OCI-LY7 (cell line): Measurements from ENCODE around the gene LHPP. TPM values are rescaled to one million over a fixed set of nuclear protein-coding genes. Genes with fewer than 3 reads are reported as not detected.

Experiments used
- BruUV-seq: library from RNA; stranded (reverse); fragments of 400-500 nt; replicated peaks from 2 replicates; lab custom pipeline; 2021; lab: Mats Ljungman, UMichigan
- CTCF ChIA-PET: fragments of 300-600 bp; sonication (Branson Sonifier 250); formaldehyde crosslinking; loops from one replicate; lab custom pipeline; 2022; ENCODE audit warnings: antibody characterized with exemption; ENCODE audit not compliant: unreplicated experiment; lab: Charles Lee
- POLR2A ChIA-PET: fragments of 300-600 bp; sonication (Branson Sonifier 250); formaldehyde crosslinking; loops from one replicate; lab custom pipeline; 2022; ENCODE audit warnings: antibody characterized with exemption; lab: Charles Lee
- DNase-seq: peaks from one replicate; pipeline ENCODE4 v3.0.0-alpha.2; 2015; ENCODE audit warnings: low spot score
- H2AFZ ChIP-seq: fragments of 200-600 bp; sonication (generic), shearing (Covaris generic); 2 replicates; pipeline ENCODE4 v1.6.1; 2014; ENCODE audit warnings: mild to moderate bottlenecking, antibody characterized with exemption, low read length, moderate library complexity
- H3K27ac ChIP-seq: fragments of 200-600 bp; sonication (generic); 2 replicates; pipeline ENCODE4 v1.5.1; 2014; ENCODE audit warnings: mixed run types, low read depth, mild to moderate bottlenecking, moderate library complexity, low read length, inconsistent platforms; ENCODE audit not compliant: poor library complexity, severe bottlenecking
- H3K36me3 ChIP-seq: fragments of 200-600 bp; sonication (generic); 2 replicates; pipeline ENCODE4 v1.6.1; 2014; ENCODE audit warnings: mild to moderate bottlenecking, antibody characterized with exemption, low read length, moderate library complexity, mixed read lengths; ENCODE audit not compliant: insufficient read depth
- H3K4me1 ChIP-seq: fragments of 200-600 bp; sonication (generic); 2 replicates; pipeline ENCODE4 v1.5.1; 2014; ENCODE audit warnings: mild to moderate bottlenecking, low read length; ENCODE audit not compliant: insufficient read depth, poor library complexity, severe bottlenecking
- H3K4me2 ChIP-seq: fragments of 200-600 bp; sonication (generic); 2 replicates; pipeline ENCODE4 v1.6.1; 2014; ENCODE audit warnings: mild to moderate bottlenecking, low read length
- H3K4me3 ChIP-seq: fragments of 200-600 bp; sonication (generic); 2 replicates; pipeline ENCODE4 v1.5.1; 2014; ENCODE audit warnings: mild to moderate bottlenecking, low read depth, low read length; ENCODE audit not compliant: poor library complexity, severe bottlenecking
- H3K79me2 ChIP-seq: fragments of 200-600 bp; sonication (generic); 2 replicates; pipeline ENCODE4 v1.6.1; 2016; ENCODE audit warnings: low read depth, mild to moderate bottlenecking, low read length, moderate library complexity, mixed read lengths; ENCODE audit not compliant: insufficient read depth
- H3K9me2 ChIP-seq: fragments of 200-600 bp; sonication (generic); 2 replicates; pipeline ENCODE4 v1.6.1; 2016; ENCODE audit warnings: mild to moderate bottlenecking, low read length, mixed read lengths; ENCODE audit not compliant: insufficient read depth
- H3K9me3 ChIP-seq: fragments of 200-600 bp; sonication (generic); 2 replicates; pipeline ENCODE4 v1.6.1; 2014; ENCODE audit warnings: mild to moderate bottlenecking, mixed run types, low read length, mixed read lengths
- H4K20me1 ChIP-seq: fragments of 200-600 bp; sonication (generic); 2 replicates; pipeline ENCODE4 v1.6.1; 2014; ENCODE audit warnings: mild to moderate bottlenecking, antibody characterized with exemption, low read length, moderate library complexity, mixed read lengths; ENCODE audit not compliant: insufficient read depth
- CTCF ChIP-seq: fragments of 200-600 bp; sonication (generic); conservative IDR thresholded peaks from 2 replicates; pipeline ENCODE4 v1.5.1; 2014; ENCODE audit warnings: mild to moderate bottlenecking, antibody characterized with exemption, low read length, moderate library complexity, mixed read lengths
- EZH2phosphoT487 ChIP-seq: fragments of 200-600 bp; sonication (generic); IDR thresholded peaks from 2 replicates; pipeline ENCODE4 v1.6.1; 2018; ENCODE audit warnings: low read depth, borderline replicate concordance, mild to moderate bottlenecking, mixed run types, antibody characterized with exemption, low read length, moderate library complexity, mixed read lengths
- intact Hi-C: fragments of 100-400 bp; cut with micrococcal nuclease; formaldehyde crosslinking; loops from one replicate; pipeline ENCODE4 v1.10.0; 2022; ENCODE audit not compliant: unreplicated experiment
- total RNA-seq, 2 experiments: library from RNA; depleted of rRNA in 1 of 2; stranded (reverse); fragments of >200 nt in 1 of 2; shearing (Covaris generic) in 1 of 2; gene quantifications; 2 replicates each; pipeline ENCODE4 v1.2.3, GENCODE V29; 2014 to 2022

LHPP gene
- total RNA-seq, 2 experiments from 2014 or later = 30.3 to 65.2 TPM

DNA sequence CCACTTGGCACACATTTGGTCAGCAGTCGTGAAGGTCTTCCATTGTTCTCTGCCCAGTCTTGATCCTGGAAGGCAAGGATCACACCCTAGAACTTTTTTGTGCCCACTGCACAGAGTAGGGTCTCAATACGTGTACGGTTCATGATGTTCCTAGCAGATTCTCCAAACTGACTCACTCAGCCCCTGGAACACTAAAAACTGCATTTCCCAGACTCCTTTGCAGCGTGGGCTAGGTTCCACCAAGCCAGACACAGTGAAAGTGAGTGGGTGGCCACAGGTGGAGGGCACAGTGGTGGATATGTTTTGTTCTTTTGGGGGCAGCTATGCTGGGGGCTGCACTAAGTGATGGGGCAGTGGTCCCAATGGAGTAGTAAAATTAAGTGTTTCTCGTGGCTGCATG lies 1.5 kb upstream of the LHPP start:
- no peak for TF ChIP-seq EZH2phosphoT487
- TF ChIP-seq CTCF = no peak
- no peaks in the 10 kb centered on the region for H3K9me2 ChIP-seq
- peaks cover 19% of the 10 kb centered on the region for H3K4me1 ChIP-seq
- no peaks in the 10 kb centered on the region for H4K20me1 ChIP-seq
- H3K79me2 ChIP-seq = 0 out of 2 replicates have a peak, but pooled peaks cover 5% of the 10 kb centered on the region
- H2AFZ ChIP-seq = peak overlapping the region; percentile 19; the same call in 1 of the 2 replicates
- no peak overlapping the region for H3K27ac ChIP-seq
- POLR2A ChIA-PET = interaction anchor here (0.6 to 1.2 kb wide), 2 partner anchors 21 to 80 kb away, joined by 3 to 4 read pairs; no protein-coding TSS in a partner anchor
- H3K36me3 ChIP-seq = no peaks in the 10 kb centered on the region
- intact Hi-C loops = loop anchor here (5.0 kb wide), 1 partner anchor 282 kb away; the partner anchor contains the start of gene FAM53B
- no peak for DNase-seq
- BruUV-seq = no TSS peak
- H3K4me3 ChIP-seq = no peak overlapping the region
- H3K4me2 ChIP-seq = no peak overlapping the region
- CTCF ChIA-PET = no interaction called here
- no peaks in the 10 kb centered on the region for H3K9me3 ChIP-seq

- Histone ChIP-seq H2AFZ (peak overlapping the region; percentile 93; the same call in 1 of the 2 replicates), H4K20me1 (no peaks in the 10 kb centered on the region), H3K27ac (no peak overlapping the region), H3K79me2 (peaks cover 9% of the 10 kb centered on the region; the same call in 1 of the 2 replicates), H3K36me3 (no peaks in the 10 kb centered on the region), H3K4me1 (peaks cover 37% of the 10 kb centered on the region), H3K4me2 (peak overlapping the region; percentile 76), H3K4me3 (peak overlapping the region; percentile 72), H3K9me2 (no peaks in the 10 kb centered on the region), H3K9me3 (no peaks in the 10 kb centered on the region)
- no TSS peak for BruUV-seq
- ChIA-PET POLR2A (no interaction called here), CTCF (interaction anchor here (0.6 kb wide), 2 partner anchors 247 to 962 kb away, joined by 3 read pairs; no protein-coding TSS in a partner anchor)
- intact Hi-C loops = loop anchor here (5.0 kb wide), 1 partner anchor 280 kb away; the partner anchor contains the start of gene FAM53B
- no peak for TF ChIP-seq EZH2phosphoT487
- no peak for TF ChIP-seq CTCF
- no peak for DNase-seq
Observed at GRCh38 chr10:124462348-124462695, 699 bp downstream of the LHPP start.
